Hematopoietic multipotent progenitor cell treated with erythropoietin and hydrocortisone succinate and interleukin-3 and kit ligand, for 17 days (in vitro differentiated cells): ENCODE measurements around the gene ITGB2.

Experiments
- DNase-seq: peaks from one replicate; pipeline ENCODE4 v3.0.0-alpha.2; 2015; ENCODE audit warnings: low spot score

The ITGB2 gene

DNA sequence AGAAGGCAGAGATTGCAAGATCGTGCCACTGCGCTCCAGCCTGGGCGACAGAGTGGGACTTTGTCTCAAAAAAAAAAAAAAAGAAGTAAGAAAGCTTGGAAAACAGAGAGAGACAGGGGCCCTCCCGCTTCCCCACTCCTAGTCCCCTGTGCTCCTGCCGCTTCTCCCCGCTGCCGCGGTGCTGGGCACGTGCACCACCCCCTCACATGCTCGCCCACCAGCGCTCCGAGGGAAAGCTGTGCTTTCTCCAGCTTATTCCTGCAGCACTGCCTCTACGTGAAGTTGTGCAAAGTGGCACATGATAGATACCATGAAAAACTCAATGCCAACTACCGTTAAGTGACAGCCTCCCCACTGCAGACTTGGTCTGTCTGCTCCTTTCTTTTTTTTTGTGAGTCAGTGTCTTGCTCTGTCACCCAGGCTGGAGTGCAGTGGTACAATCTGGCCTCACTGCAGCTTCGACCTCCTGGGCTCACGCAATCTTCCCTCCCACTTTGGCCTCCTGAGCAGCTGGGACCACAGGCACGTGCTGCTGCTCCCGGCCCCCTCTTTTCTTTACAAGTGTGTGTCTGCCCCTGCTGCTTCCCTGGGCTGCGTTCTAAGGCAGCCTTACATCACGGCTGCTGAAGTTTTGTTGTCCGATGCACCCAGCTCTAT lies 34.6 kb upstream of the ITGB2 start:
- DNase-seq: no peak

DNA sequence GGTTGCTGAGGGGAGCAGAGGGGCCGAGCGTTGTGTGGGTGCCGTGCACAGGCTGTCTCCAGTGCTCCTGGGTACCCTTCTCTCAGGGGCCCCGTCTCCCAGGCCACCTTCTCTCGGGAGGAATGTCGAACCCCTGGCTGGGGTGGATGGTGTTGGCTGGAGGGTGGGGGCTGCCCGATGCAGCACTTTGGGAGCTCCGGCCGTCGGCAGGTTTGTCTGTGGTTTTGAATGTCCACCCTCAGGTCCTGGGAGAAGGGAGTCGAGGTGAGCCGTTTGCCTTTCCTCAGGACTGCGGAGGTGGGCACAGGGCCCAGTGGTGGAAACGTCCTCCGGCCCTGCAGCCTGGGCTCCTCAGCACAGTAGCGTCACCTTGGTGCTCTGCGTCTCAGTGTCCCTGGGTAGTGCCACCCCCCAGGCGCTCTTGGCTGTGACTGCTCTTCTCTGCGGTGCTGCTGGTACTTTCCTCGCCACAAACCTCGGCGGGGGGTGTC lies 33.6 kb upstream of the ITGB2 start:
- DNase-seq: no peak

DNA sequence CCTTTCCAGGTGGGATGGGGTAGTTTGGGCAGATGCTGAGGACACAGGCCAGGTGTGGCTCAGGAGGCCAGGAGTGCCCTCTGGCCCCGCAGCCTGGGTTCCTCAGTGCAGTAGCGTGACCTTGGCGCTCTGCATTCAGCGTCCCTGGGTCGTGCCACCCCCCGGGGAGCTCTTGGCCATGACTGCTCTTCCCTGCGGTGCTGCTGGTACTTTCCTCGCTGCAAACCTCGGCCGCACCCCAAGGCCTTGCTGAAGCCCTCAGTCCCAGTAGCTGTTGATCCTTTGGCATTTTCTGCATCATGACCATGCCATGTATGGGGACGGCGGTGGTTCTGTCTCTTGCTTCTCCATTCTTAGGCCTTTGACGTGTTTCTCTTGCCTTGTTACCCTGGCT lies 32.9 kb upstream of the ITGB2 start:
- DNase-seq: no peak

DNA sequence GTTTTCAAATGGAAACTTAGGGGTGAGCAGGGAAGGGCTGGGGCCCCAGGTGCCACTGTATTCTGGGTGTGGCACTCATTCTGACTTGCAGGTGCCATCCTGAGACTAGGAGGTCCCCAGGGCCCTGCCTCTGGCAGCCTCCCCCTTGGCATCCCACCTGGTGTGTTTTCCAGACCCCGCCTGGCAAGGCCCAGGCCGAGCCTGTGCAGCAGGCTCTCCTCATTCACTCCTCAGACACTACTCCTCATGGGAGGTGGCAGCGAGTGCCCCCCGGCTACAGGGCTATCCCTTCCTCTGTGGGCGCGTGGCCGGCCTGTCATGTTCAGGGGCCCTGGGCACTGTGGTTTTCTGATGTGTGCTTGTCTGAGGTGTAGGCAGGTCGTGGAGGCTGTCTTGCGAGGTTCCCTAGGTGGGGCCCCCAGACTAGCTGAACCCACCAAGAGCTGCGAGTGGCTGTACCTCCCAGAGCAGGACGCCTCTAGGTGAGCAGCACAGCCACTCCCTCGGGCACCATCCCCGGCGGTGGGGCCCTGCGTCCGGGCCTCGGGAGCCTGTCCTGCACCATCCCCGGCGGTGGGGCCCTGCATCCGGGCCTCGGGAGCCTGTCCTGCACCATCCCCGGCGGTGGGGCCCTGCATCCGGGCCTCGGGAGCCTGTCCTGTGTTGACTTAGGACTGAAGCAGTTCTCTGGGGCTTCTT lies 32.4 kb upstream of the ITGB2 start:
- DNase-seq: no peak

DNA sequence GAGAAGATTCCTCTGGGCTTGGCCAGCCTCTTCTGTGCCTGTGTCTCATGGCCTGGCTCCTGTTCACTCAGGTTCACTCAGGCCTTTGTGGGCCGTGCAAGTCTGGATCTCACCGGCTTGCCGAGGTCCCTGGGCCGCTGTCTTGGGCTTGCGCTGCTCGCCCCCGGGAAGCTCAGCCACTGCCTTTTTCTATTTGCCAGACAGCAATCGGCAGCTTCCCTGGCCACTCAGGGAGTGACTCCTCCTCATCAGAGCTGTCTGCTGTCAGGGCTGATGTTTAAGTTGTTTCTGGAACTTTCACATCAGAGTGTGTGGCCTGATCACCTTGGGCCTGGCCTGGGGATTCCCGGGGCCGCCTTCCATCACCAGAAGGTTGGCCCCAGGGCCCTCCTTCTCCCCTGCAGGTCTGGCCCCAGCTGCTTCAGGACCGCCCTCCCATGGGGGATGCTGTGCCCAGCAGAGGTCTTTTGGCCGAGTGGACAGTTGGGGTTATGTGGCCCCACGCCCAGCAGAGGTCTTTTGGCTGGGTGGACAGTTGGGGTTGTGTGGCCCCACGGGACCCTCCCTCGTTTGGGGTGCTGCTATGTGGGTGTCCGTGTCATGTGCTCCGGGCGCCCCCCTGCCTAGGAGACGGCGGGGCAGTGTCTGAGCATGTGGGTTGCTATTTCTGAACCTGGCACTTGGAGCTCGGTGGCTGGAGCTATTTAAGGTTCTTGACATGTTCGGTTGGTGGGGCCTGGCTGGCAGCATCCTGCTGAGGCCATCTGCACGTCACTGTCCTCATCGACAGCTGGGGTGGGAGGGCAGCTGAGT lies 31.6 kb upstream of the ITGB2 start:
- DNase-seq: no peak

DNA sequence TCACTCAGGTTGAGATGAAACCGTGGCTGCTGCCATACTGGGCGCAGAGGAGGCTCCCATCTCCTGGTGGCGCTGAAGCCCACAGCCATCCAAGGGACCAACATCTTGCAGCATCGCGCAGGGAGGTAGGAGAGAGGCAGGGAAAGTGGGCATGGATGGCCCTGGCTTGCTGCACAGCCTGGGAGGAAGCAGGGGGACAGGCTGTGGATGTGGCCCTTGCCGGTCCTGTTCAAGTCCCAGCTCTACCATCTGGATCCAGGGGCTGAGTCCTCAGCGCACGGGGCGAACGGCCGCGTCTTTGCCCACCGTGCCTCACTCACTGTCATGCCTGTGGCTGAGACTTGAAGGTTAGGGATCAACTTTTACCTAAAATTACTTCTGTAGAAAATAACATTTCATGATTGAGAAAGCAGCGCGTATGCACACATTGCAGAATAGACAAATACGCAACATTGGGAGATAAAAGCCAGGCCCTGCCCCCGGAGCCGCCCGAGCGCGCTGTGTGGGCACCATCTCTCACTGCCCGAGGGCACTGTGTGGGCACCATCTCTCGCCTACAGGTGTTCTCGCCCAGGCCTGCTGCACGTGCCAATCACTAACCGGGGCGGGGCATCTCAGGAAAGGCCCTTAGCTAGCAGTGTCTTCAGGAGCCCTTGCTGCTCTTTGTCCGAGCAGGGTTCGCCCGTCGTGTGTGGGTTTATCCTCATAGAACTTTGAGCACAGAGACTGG lies 30.7 kb upstream of the ITGB2 start:
- no peak for DNase-seq

DNA sequence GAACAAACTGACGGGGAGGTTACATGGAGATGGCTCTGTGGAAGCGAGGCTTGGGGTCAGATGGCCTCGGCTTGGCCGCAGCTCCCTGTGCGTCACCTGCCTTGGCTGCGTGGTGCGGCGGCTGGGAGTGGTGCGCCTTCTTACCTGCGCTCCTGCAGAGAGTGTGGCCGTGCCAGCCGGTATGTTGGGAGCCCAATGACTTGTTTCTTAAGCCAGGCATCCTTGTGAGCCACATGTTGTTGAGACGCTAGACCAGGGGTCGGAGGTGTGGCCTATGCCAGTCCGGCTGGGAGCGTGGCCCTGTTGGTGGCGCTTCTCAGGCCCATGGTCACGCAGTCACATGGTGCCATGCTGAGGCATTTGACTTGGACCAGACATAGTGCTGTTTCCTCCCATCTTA lies 29.7 kb upstream of the ITGB2 start:
- DNase-seq: no peak

DNA sequence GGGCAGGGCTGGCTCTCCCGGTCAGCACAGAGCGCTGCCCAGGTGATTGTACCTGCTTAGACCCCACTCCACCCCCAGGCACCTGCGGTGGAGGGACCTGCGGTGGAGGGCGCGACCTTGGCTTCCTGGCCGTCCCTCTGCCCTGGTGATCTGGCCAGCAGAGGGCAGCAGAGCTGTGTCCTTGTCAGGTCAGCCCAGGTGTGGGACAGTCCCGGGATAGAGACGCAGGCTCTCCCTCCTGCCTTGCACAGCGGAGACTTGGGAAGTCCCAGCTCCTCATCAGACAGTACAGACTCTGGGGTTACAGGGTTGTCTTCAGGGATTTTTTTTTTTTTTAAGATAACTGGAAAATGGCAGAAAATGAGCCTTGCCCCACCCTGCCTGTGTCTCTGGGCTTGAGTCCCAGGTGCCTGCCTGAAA lies 29.1 kb upstream of the ITGB2 start:
- peak; percentile 78 for DNase-seq

DNA sequence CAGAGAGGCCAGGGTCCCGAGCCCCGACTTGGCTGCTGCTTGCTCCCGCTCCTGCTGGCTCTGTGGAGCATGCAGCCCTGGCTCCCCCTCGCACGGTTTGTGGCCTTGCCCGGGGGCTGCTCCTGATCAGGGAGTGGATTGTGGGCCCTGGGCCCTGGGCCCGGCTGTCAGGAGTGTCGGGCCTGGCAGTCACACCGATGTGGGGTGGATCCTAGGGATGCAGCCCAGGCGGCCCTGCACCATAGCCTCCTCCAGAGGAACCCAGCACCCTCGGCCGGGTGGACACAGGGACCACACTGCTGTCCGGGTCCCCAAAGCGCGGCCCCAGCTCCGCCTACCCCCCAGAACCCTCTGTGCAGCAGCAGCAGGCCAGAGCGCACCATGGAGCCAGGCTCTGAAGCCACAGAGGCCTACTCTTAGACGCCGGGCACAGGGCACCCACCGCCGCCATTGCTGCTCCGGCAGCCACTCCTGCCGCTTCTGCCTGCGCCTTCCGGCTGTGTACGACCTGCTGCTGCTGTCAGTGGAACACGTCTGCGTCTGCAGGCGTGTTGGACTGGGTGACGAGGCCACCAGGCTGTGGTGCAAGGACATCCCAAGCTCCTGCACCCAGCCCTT lies 28.6 kb upstream of the ITGB2 start:
- DNase-seq: no peak

DNA sequence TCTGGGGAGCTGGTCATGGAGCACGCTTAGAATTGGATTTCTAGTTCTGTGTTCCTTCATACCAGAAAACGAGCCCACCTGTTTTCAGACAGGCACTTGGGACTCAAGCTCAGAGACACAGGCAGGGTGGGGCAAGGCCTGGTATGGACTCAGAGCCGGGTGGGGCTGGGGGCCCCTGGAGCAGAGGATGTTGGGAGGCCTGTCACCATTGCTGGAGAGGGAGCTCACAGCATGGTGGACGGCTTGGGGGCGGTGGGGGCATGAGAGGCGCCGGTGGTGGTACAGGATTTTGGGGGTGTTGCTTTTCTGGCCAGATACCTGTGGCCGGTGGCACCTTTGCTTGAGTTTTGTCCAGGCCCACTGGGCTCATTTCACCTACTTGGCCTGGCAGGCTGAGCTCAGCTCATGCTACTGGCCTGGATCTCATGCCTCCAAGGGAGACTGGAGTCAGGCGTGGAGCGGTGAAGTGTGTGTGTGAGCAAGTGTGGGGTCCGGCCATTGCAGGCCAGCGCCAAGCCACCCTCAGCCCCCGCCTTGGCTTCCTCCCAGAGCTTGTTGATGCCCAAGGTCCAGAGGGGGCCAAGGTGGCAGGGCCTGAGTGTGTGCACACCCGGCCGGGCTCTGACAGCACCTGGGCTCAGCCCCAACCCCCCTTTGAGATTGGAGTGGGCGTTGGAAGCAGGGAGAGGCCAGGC lies 27.9 kb upstream of the ITGB2 start:
- no peak for DNase-seq

DNA sequence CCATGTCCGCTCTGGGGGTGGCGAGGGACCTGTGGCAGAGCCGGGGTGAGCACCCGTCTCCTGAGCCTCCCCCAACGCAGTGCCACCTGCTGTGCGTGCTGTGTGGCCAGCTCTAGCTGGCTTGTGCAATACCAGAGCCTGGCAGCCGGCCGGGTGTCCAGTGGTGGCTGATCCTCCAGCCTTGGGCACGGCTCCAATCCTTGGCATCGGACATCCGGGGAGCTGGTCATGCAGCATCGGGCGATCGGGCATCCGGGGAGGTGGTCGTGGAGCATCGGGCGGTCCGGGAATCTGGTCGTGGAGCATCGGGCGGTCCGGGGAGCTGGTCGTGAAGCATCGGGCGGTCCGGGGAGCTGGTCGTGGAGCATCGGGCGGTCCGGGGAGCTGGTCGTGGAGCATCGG lies 27.2 kb upstream of the ITGB2 start:
- DNase-seq: no peak

DNA sequence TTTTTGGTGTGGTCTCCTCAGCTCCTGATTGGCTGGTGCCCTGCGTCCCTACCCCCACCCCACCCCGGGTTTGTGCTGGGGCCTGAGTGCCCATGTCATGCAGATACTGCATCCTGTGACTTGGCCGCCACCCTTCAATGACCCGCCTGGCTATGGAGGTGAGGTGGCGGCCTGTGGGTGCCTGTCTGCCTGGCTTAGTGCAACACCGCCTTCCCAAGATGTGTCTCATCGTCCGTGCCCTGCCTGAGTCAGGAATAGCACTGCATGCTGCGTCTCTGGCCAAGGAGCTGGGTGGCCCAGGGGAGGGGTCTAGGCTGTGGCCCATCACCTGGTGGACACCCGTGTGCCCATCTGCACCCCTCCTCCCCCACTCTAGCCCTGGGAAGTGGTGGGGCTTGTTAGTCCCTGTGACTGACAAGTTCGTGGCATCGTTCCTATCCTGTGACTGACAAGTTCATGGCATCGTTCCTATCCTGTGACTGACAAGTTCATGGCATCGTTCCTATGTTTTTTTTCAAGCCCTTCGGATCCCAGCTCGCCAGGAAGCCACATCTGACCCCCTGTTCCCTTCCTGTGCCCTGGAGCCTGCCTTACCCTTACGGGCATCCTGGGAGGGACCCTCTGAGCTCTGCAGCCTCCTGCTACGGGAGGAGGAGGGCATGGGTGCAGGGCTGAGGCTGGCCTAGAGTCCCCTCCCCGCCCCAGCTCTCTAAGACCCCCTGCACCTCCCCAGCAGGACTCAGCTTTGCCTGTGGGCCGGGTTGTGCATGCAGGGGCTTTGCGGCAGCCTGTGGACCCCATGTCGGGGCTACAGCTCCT lies 26.6 kb upstream of the ITGB2 start:
- no peak for DNase-seq

DNA sequence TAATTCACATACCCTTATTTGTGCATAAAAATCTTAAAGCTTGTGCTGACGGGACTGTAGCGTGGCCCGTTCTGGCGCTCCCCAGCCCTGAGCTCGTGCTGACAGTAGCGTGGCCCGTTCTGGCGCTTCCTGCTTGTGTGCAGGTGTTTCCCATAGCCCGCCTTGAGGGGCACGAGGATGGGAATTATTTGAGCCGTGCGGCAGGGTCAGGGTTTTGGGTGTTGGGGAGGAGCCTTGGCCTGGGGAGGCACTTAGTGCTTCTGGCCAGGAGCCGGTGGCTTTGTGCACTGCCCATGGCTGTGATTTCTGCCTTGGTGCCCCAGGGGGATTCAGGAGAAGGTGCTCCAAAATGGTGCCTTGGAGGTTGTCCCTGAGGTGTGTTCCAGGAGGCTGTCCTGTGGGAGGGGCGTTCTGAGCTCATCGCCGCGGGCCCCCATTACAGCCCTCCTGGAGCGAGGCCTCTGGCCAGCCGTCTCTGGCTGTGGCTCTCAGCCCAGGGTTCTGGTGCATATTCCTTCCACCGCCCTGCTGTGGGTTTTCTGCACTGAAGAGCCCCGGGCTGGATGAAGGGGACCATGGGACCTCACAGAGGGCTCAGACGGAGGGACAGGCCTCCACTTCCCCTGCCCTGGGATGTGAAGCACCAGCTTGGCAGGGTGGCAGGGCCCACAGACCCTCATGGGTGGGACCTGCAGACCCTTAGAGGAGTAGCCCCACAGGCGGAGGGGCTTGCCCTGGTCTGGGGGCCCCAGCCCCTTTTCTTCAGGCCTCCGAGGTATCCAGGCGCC lies 25.7 kb upstream of the ITGB2 start:
- DNase-seq: no peak

DNA sequence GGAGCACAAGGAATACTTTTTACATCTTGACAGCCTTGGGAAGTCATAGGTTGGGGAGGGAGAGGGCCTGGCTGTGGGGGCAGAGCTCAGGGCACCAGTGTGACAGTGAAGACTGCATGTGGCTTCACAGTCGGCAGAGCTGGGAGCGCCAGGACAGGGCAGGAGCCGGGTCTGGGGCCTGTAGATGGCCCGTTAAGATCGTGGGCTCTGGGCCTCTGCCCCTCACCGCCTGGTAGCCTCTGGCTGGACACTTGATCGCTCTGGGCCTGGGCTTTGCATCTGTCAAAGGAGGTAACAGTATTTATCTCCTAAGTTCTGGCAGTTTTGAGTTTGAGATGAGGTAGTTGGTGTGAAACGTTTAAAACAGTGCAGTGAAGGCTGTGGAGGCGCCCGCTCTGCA lies 23.9 kb upstream of the ITGB2 start:
- DNase-seq: no peak

DNA sequence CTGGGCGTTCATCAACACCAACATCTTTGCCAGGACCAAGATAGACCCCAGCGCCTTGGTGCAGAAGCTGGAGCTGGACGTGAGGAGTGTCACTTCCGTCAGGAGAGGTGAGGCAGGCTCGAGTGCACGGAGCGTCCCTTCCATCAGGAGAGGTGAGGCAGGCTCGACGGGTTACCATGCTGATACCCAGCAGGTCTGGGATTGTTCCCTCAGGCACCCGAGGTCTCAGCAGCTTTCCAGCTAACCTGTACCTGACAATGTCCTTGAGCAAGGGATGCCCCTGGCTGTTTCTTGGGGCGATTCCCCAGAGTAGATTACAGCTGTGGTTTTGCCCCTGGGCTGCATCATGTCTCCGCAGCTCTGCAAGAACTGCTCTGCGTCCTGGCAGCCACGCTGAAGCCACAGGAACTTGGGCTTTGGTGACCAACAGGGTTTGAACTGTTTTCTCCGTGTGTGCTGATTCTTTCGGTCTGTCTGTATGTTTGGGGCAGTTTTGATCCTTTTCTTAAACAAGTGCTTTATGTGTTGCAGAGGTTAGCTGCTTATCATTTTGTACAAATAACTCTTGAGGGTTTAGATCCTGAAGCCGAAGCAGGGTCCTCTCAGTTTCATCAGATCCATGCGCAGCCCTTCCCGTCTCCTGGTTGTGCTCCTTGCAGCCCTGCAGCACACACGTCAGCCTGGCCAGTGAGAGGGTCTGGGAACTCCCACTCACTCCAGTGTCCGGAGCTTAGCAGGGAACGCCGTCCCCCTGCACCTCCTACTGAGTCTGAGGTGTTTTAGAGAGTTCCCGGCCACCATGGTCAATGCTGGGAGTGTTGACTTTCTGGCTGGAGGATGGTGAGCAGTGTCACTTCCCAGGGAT lies 23.2 kb upstream of the ITGB2 start:
- DNase-seq: no peak

DNA sequence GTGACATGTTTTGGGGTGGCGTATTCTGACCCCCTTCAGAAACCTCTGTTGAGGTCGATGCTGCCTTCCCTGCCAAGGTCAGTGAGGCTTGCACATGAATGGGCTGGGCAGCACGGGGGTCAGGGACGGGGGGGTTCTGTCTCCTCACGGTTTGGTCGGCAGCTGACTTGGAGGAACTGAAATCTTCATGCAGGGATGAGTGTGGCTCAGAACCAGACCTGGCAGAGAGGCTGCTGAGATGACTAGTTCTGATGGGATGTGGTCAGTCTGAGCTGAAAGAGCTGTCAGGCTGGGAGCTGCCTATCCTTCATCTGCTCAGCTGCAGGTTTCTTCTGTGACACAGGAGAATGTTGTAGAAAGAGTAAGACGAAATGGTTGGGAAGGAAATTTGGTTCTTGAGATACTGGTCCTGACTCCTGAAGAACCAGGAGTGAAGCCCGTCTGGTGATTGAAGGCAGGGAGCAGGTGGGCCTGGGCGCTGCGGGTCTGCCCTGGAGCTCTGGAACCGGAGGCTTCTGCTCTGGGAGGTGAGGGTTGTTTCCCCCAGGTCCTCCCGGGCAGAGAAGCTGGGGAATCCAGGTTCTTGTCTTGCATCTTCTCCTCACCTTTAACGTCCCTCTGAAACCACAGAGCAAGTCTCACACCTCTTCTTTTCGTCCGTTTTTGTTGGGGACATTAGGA lies 22.4 kb upstream of the ITGB2 start:
- no peak for DNase-seq

DNA sequence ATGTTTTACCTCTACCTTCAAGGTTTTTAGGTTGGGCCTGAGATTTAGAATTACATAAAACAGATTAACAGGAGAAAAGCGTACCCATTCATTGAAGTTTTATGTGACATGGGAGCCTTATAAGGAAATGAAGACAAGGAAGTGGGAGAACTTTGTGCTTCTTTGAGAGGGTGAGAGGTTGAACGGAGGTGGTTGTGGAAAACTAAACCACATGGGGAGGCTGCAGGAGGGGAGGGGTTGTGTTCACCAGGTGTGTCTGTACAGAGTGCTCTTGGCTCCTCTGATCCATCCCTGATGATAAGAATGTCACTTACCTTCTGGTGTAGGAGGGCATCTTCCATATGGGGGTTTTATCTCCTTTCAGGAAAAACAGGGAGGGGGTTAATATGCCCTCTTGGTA lies 21.9 kb upstream of the ITGB2 start:
- DNase-seq: no peak

DNA sequence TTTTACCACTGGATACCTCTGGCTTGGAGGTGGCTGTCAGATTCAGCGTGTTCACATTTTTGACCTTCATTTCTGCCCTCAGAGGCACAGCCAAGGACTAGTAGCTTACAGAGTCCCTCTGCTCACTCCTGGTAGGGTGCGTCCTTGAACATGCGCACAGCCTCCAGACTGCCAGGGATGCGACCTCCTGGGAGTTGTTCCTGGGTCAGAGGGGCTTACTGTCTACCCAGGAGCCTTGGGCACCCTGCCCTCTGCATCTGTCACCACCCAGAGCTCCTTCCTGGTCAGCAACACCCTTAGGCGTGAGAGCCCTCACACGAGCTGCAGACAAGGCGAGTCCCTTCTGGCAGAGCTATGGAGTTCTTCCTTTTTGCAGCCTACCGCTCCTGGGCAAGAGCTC lies 20.9 kb upstream of the ITGB2 start:
- no peak for DNase-seq
